Rectal smooth muscle tissue (tissue), 1 donor: Measurements from ENCODE around the gene ATG4D.

ENCODE experiments used
- H3K27ac ChIP-seq: one replicate; pipeline ENCODE4 v1.7.0; 2013; ENCODE audit warnings: low read depth, low read length, inconsistent platforms
- H3K27me3 ChIP-seq: one replicate; pipeline ENCODE4 v1.7.0; 2013; ENCODE audit warnings: low read length; ENCODE audit not compliant: control insufficient read depth, insufficient read depth
- H3K36me3 ChIP-seq: one replicate; pipeline ENCODE4 v1.7.0; 2013; ENCODE audit warnings: low read length; ENCODE audit not compliant: control insufficient read depth, insufficient read depth
- H3K4me1 ChIP-seq: one replicate; pipeline ENCODE4 v1.7.0; 2013; ENCODE audit warnings: low read length; ENCODE audit not compliant: control insufficient read depth, insufficient read depth
- H3K4me3 ChIP-seq: one replicate; pipeline ENCODE4 v1.7.0; 2013; ENCODE audit warnings: low read length
- H3K9ac ChIP-seq: one replicate; pipeline ENCODE4 v1.7.0; 2013; ENCODE audit warnings: low read length

ATG4D gene

GRCh38 chr19:10543420-10544241, at the start of gene ATG4D:
TSS of gene ATG4D (plus strand) at chr19:10543904. CDS start at chr19:10544091, 187 bp downstream.
- no peaks in the 10 kb centered on the region for H3K27me3 ChIP-seq
- H3K4me1 ChIP-seq, result peaks cover 10% of the 10 kb centered on the region
- peak within 1 kb of the TSS; percentile 73 for H3K9ac ChIP-seq
- H3K27ac ChIP-seq, result peak within 1 kb of the TSS; percentile 82
- H3K4me3 ChIP-seq, result peak within 1 kb of the TSS; percentile 81
- peaks cover 7% of the 10 kb centered on the region for H3K36me3 ChIP-seq

GRCh38 chr19:10497371-10497770, 46.3 kb upstream of the ATG4D start:
- Histone ChIP-seq H3K9ac (no peak overlapping the region), H3K27me3 (no peaks in the 10 kb centered on the region), H3K27ac (no peak overlapping the region), H3K36me3 (peaks cover 10% of the 10 kb centered on the region), H3K4me3 (no peak overlapping the region), H3K4me1 (no peaks in the 10 kb centered on the region)

GRCh38 chr19:10499550-10500246, 44.0 kb upstream of the ATG4D start:
- Histone ChIP-seq H3K9ac (no peak overlapping the region), H3K4me3 (no peak overlapping the region), H3K36me3 (peaks cover 10% of the 10 kb centered on the region), H3K4me1 (no peaks in the 10 kb centered on the region), H3K27me3 (no peaks in the 10 kb centered on the region), H3K27ac (no peak overlapping the region)

- Histone ChIP-seq H3K36me3 (peaks cover 10% of the 10 kb centered on the region), H3K4me1 (no peaks in the 10 kb centered on the region)
Measured at GRCh38 chr19:10500247-10500592, 43.5 kb upstream of the ATG4D start.

GRCh38 chr19:10501971-10502523, 41.7 kb upstream of the ATG4D start:
- Histone ChIP-seq H3K9ac (peak overlapping the region; percentile 95), H3K4me1 (no peaks in the 10 kb centered on the region), H3K27me3 (no peaks in the 10 kb centered on the region), H3K27ac (peak overlapping the region; percentile 98), H3K4me3 (peak overlapping the region; percentile 84), H3K36me3 (peaks cover 9% of the 10 kb centered on the region)

More at GRCh38 chr19:10500247-10500592, 43.5 kb upstream of the ATG4D start:
- H3K9ac ChIP-seq, result no peak overlapping the region
- H3K27ac ChIP-seq, result no peak overlapping the region
- no peak overlapping the region for H3K4me3 ChIP-seq
- H3K27me3 ChIP-seq, result no peaks in the 10 kb centered on the region

GRCh38 chr19:10502524-10503001, 41.1 kb upstream of the ATG4D start:
- Histone ChIP-seq H3K4me3 (peak overlapping the region; percentile 84), H3K27ac (peak overlapping the region; percentile 98)

GRCh38 chr19:10503002-10503789, 40.5 kb upstream of the ATG4D start, which contains the start of gene KEAP1:
TSS of gene KEAP1 (minus strand) at chr19:10503356. CDS start at chr19:10500033, 3,323 bp downstream.
- peaks cover 6% of the 10 kb centered on the region for H3K36me3 ChIP-seq
- H3K27me3 ChIP-seq, result no peaks in the 10 kb centered on the region
- peak within 1 kb of the TSS; percentile 84 for H3K4me3 ChIP-seq
- no peaks in the 10 kb centered on the region for H3K4me1 ChIP-seq
- peak within 1 kb of the TSS; percentile 95 for H3K9ac ChIP-seq
- peak within 1 kb of the TSS; percentile 98 for H3K27ac ChIP-seq

More at GRCh38 chr19:10502524-10503001, 41.1 kb upstream of the ATG4D start:
- Histone ChIP-seq H3K36me3 (peaks cover 6% of the 10 kb centered on the region), H3K9ac (peak overlapping the region; percentile 95), H3K4me1 (no peaks in the 10 kb centered on the region), H3K27me3 (no peaks in the 10 kb centered on the region)

GRCh38 chr19:10505583-10506229, 38.0 kb upstream of the ATG4D start:
- no peak overlapping the region for H3K27ac ChIP-seq
- no peaks in the 10 kb centered on the region for H3K27me3 ChIP-seq
- no peak overlapping the region for H3K9ac ChIP-seq
- no peaks in the 10 kb centered on the region for H3K4me1 ChIP-seq
- no peaks in the 10 kb centered on the region for H3K36me3 ChIP-seq
- no peak overlapping the region for H3K4me3 ChIP-seq

- H3K36me3 ChIP-seq, result no peaks in the 10 kb centered on the region
- H3K27me3 ChIP-seq, result peaks cover 3% of the 10 kb centered on the region
- H3K9ac ChIP-seq, result no peak overlapping the region
- H3K4me3 ChIP-seq, result no peak overlapping the region
- no peak overlapping the region for H3K27ac ChIP-seq
- no peaks in the 10 kb centered on the region for H3K4me1 ChIP-seq
Measured at GRCh38 chr19:10508036-10508435, 35.7 kb upstream of the ATG4D start.

GRCh38 chr19:10508707-10509106, 35.0 kb upstream of the ATG4D start:
- peaks cover 9% of the 10 kb centered on the region for H3K27me3 ChIP-seq
- no peak overlapping the region for H3K27ac ChIP-seq
- no peaks in the 10 kb centered on the region for H3K4me1 ChIP-seq
- no peaks in the 10 kb centered on the region for H3K36me3 ChIP-seq
- H3K4me3 ChIP-seq, result no peak overlapping the region
- H3K9ac ChIP-seq, result no peak overlapping the region

- H3K4me1 ChIP-seq, result no peaks in the 10 kb centered on the region
- H3K4me3 ChIP-seq, result no peak overlapping the region
- H3K27ac ChIP-seq, result no peak overlapping the region
- H3K36me3 ChIP-seq, result no peaks in the 10 kb centered on the region
- H3K27me3 ChIP-seq, result peaks cover 16% of the 10 kb centered on the region
- H3K9ac ChIP-seq, result no peak overlapping the region
Measured at GRCh38 chr19:10510301-10510802, 33.4 kb upstream of the ATG4D start.
